Neural progenitor cell (in vitro differentiated cells): ENCODE data around the gene KRT78.

Source experiments
- CTCF ChIP-seq: fragments of 200-600 bp; sonication (generic); IDR thresholded peaks from 2 replicates; pipeline ENCODE4 v1.5.1; 2017; ENCODE audit warnings: antibody characterized with exemption, mild to moderate bottlenecking
- EZH2 ChIP-seq: fragments of 200-600 bp; sonication (generic); IDR thresholded peaks from 2 replicates; pipeline ENCODE4 v1.6.1; 2017; ENCODE audit warnings: antibody characterized with exemption, mild to moderate bottlenecking, moderate library complexity
- EZH2phosphoT487 ChIP-seq: fragments of 200-600 bp; sonication (generic); IDR thresholded peaks from 2 replicates; pipeline ENCODE4 v1.6.1; 2017; ENCODE audit warnings: antibody characterized with exemption

DNA sequence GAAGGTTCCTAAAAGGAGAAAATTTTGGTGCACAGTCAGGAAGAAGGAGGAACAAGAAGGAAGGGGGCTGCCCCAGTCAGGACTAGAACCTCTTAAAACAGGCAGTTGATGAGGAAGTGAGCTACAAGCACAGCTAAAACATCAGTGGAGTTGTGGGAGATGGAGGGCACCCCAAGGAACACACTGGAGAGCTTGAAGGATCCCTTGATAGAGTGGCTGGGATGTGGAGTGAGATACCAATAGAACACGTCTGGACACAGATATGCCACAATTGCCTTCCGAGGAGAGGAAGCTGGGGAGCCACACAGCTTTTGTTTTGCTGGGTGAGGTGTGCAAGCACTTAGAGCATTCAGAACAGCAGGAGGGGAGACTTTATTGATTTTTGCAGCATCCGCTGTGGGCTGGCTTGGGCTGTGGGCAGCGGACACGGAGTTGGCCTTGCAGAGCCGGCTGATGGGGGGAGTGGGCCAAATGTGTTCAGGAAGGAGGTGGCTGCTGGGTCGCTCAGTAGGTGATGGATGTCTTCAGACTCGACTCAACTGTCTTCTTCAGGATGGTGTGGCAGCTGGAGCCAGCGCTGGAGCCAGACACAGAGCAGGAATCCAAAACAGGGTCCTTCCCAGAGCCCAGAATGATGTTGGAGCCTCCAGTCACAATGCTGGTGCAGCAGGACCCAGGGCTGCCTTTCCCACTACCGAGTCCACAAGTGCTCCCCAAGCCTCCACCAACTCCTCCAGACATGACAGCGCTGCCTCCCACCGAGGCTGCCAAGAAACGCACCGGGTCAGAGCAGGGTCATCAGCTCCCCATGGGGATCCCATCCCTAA is 10.0 kb downstream of the KRT78 start:
- TF ChIP-seq CTCF (no peak), EZH2phosphoT487 (no peak), EZH2 (no peak)
